NCI-H524 (cell line): ENCODE data around the gene EIF2B1.

ENCODE experiments used
- DNase-seq, 2 experiments: peaks; one replicate each; lab custom pipeline; 2025; lab: John Stamatoyannopoulos, UW

EIF2B1 gene

GRCh38 chr12:123633379-123634141 lies at the start of gene EIF2B1, which contains the start of gene GTF2H3:
TSS of gene EIF2B1 (minus strand) at chr12:123633686. CDS start at chr12:123633557, 129 bp downstream.
TSS of gene GTF2H3 (plus strand) at chr12:123633829. CDS start at chr12:123633860, 31 bp downstream.
- DNase-seq, result peak; percentile 91 to 94

- no peak for DNase-seq
Measured at GRCh38 chr12:123681605-123682004, 48.1 kb upstream of the EIF2B1 start.

GRCh38 chr12:123678981-123679380 lies 45.5 kb upstream of the EIF2B1 start:
- no peak for DNase-seq

- no peak for DNase-seq
Measured at GRCh38 chr12:123676616-123677320, 43.3 kb upstream of the EIF2B1 start.

GRCh38 chr12:123675436-123675835 lies 42.0 kb upstream of the EIF2B1 start:
- DNase-seq, result no peak

GRCh38 chr12:123671876-123672275 lies 38.4 kb upstream of the EIF2B1 start:
- DNase-seq, result no peak

GRCh38 chr12:123670882-123671728 lies 37.6 kb upstream of the EIF2B1 start, which contains the start of gene TCTN2:
TSS of gene TCTN2 (plus strand) at chr12:123671113. CDS start at chr12:123671241, 128 bp downstream.
- DNase-seq, result peak; percentile 44 to 84

- DNase-seq, result no peak
Measured at GRCh38 chr12:123667771-123668170, 34.3 kb upstream of the EIF2B1 start.

GRCh38 chr12:123659996-123660727 lies 26.7 kb upstream of the EIF2B1 start:
- DNase-seq, result no peak

GRCh38 chr12:123657211-123657610 lies 23.7 kb upstream of the EIF2B1 start:
- no peak for DNase-seq

GRCh38 chr12:123656392-123656791 lies 22.9 kb upstream of the EIF2B1 start:
- DNase-seq, result no peak

- no peak for DNase-seq
Measured at GRCh38 chr12:123655420-123655819, 21.9 kb upstream of the EIF2B1 start.

GRCh38 chr12:123654129-123654701 lies 20.7 kb upstream of the EIF2B1 start:
- DNase-seq, result no peak

- no peak for DNase-seq
Measured at GRCh38 chr12:123648401-123648800, 14.9 kb upstream of the EIF2B1 start.

- no peak for DNase-seq
Measured at GRCh38 chr12:123645878-123646277, 12.4 kb upstream of the EIF2B1 start.

- DNase-seq, result no peak
Measured at GRCh38 chr12:123645380-123645779, 11.9 kb upstream of the EIF2B1 start.

- no peak for DNase-seq
Measured at GRCh38 chr12:123643911-123644310, 10.4 kb upstream of the EIF2B1 start.

GRCh38 chr12:123634142-123634561 lies 666 bp upstream of the EIF2B1 start:
- DNase-seq, result no peak

- DNase-seq, result no peak
Measured at GRCh38 chr12:123621619-123622530, 11.6 kb downstream of the EIF2B1 start.

GRCh38 chr12:123621101-123621500 lies 12.4 kb downstream of the EIF2B1 start:
- DNase-seq, result peak; percentile 3 to 66
